Hepatocyte (in vitro differentiated cells): ENCODE measurements around the gene SIRT7. TPM values are rescaled to one million over a fixed set of nuclear protein-coding genes. Genes with fewer than 3 reads are reported as not detected.

ENCODE experiments used
- DNase-seq: peaks from one replicate; pipeline ENCODE4 v3.0.0-alpha.2; 2016; ENCODE audit warnings: low spot score
- H2AFZ ChIP-seq: fragments of 200-600 bp; sonication (generic); 2 replicates; pipeline ENCODE4 v1.6.0; 2016; ENCODE audit warnings: antibody characterized with exemption, mild to moderate bottlenecking
- H3K27ac ChIP-seq: fragments of 200-600 bp; sonication (generic); 2 replicates; pipeline ENCODE4 v1.5.1; 2016; ENCODE audit warnings: mild to moderate bottlenecking
- H3K27me3 ChIP-seq: fragments of 200-600 bp; sonication (generic); 2 replicates; pipeline ENCODE4 v1.6.1; 2016
- H3K36me3 ChIP-seq: fragments of 200-600 bp; sonication (generic); replicated peaks from 2 replicates; pipeline ENCODE4 v1.5.1; 2016; ENCODE audit warnings: low read depth; ENCODE audit not compliant: insufficient read depth
- H3K4me1 ChIP-seq: fragments of 200-600 bp; sonication (generic); 2 replicates; pipeline ENCODE4 v1.5.1; 2016; ENCODE audit warnings: mild to moderate bottlenecking, moderate library complexity; ENCODE audit not compliant: insufficient read depth
- H3K4me2 ChIP-seq: fragments of 200-600 bp; sonication (generic); 2 replicates; pipeline ENCODE4 v1.6.0; 2016
- H3K4me3 ChIP-seq: fragments of 200-600 bp; sonication (generic); 2 replicates; pipeline ENCODE4 v1.5.1; 2016; ENCODE audit warnings: mild to moderate bottlenecking
- H3K79me2 ChIP-seq: fragments of 200-600 bp; sonication (generic); 2 replicates; pipeline ENCODE4 v1.6.0; 2017; ENCODE audit warnings: mild to moderate bottlenecking
- H3K9me2 ChIP-seq: fragments of 200-600 bp; sonication (generic); replicated peaks from 2 replicates; pipeline ENCODE4 v1.6.0; 2017; ENCODE audit warnings: mild to moderate bottlenecking; ENCODE audit not compliant: insufficient read depth
- H3K9me3 ChIP-seq: fragments of 200-600 bp; sonication (generic); 2 replicates; pipeline ENCODE4 v1.5.1; 2016; ENCODE audit warnings: low read depth, mild to moderate bottlenecking
- H4K20me1 ChIP-seq: fragments of 200-600 bp; sonication (generic); 2 replicates; pipeline ENCODE4 v1.6.0; 2016; ENCODE audit warnings: mild to moderate bottlenecking; ENCODE audit not compliant: insufficient read depth, poor library complexity, severe bottlenecking
- EZH2 ChIP-seq: fragments of 200-600 bp; sonication (generic); IDR thresholded peaks from 2 replicates; pipeline ENCODE4 v1.6.1; 2016; ENCODE audit warnings: antibody characterized with exemption, mild to moderate bottlenecking, borderline replicate concordance
- EZH2phosphoT487 ChIP-seq: fragments of 200-600 bp; sonication (generic); IDR thresholded peaks from one replicate; pipeline ENCODE4 v1.6.1; 2018; ENCODE audit warnings: antibody characterized with exemption, mild to moderate bottlenecking, low read depth, moderate library complexity; ENCODE audit not compliant: unreplicated experiment, severe bottlenecking
- WGBS: methylation state at CpG from one replicate; pipeline ENCODE4 v1.1.6; 2016; ENCODE audit warnings: low lambda C conversion rate; ENCODE audit errors: missing lambda C conversion rate; 5-methylcytosine and 5-hydroxymethylcytosine counted together
- polyA plus RNA-seq: library from polyadenylated mRNA; unstranded; fragments of >200 nt; fragmentation: Nextera tagmentation; extraction: Ambion mirVana; gene quantifications from 2 replicates; pipeline ENCODE4 v1.2.1, GENCODE V29; 2016
- total RNA-seq: library from RNA; depleted of rRNA; stranded (reverse); fragments of >200 nt; gene quantifications from 2 replicates; pipeline ENCODE4 v1.2.3, GENCODE V29; 2014
- TF ChIP-seq, protein P1 (sequence below): fragments of 200-600 bp; sonication (generic); IDR thresholded peaks from 2 replicates; pipeline ENCODE4 v1.5.1; 2016; ENCODE audit warnings: antibody characterized with exemption, mild to moderate bottlenecking; ENCODE audit not compliant: poor library complexity

SIRT7 gene
- total and polyA plus RNA-seq, 2 experiments from 2014 or later, result 16.5 to 35.2 TPM

GRCh38 chr17:81888105-81888987 is 29.6 kb downstream of the SIRT7 start:
- H3K4me2 ChIP-seq, result no peak overlapping the region
- H3K4me3 ChIP-seq, result no peak overlapping the region
- no peaks in the 10 kb centered on the region for H3K9me3 ChIP-seq
- H3K79me2 ChIP-seq, result peaks cover 53% of the 10 kb centered on the region
- H2AFZ ChIP-seq, result no peak overlapping the region
- 97% methylated on average over 41 of the region's 44 CpGs for WGBS
- no peaks in the 10 kb centered on the region for H3K36me3 ChIP-seq
- no peak overlapping the region for H3K27ac ChIP-seq
- H3K27me3 ChIP-seq, result no peaks in the 10 kb centered on the region
- H3K4me1 ChIP-seq, result peaks cover 6% of the 10 kb centered on the region
- no peaks in the 10 kb centered on the region for H3K9me2 ChIP-seq
- DNase-seq, result no peak
- TF ChIP-seq, protein P1, sequence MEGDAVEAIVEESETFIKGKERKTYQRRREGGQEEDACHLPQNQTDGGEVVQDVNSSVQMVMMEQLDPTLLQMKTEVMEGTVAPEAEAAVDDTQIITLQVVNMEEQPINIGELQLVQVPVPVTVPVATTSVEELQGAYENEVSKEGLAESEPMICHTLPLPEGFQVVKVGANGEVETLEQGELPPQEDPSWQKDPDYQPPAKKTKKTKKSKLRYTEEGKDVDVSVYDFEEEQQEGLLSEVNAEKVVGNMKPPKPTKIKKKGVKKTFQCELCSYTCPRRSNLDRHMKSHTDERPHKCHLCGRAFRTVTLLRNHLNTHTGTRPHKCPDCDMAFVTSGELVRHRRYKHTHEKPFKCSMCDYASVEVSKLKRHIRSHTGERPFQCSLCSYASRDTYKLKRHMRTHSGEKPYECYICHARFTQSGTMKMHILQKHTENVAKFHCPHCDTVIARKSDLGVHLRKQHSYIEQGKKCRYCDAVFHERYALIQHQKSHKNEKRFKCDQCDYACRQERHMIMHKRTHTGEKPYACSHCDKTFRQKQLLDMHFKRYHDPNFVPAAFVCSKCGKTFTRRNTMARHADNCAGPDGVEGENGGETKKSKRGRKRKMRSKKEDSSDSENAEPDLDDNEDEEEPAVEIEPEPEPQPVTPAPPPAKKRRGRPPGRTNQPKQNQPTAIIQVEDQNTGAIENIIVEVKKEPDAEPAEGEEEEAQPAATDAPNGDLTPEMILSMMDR, result no peak
- TF ChIP-seq EZH2phosphoT487 (no peak), EZH2 (no peak)
- no peaks in the 10 kb centered on the region for H4K20me1 ChIP-seq

- H3K9me2 ChIP-seq, result no peaks in the 10 kb centered on the region
- DNase-seq, result no peak
- peaks cover 6% of the 10 kb centered on the region for H3K4me1 ChIP-seq
- H3K36me3 ChIP-seq, result no peaks in the 10 kb centered on the region
- H2AFZ ChIP-seq, result no peak overlapping the region
- no peak overlapping the region for H3K4me3 ChIP-seq
- no peaks in the 10 kb centered on the region for H4K20me1 ChIP-seq
- no peak overlapping the region for H3K4me2 ChIP-seq
- peaks cover 39% of the 10 kb centered on the region for H3K79me2 ChIP-seq
- 94% methylated on average over 11 of the region's 11 CpGs for WGBS
- TF ChIP-seq, protein P1, result no peak
- TF ChIP-seq EZH2phosphoT487, result no peak
- TF ChIP-seq EZH2, result no peak
- no peaks in the 10 kb centered on the region for H3K27me3 ChIP-seq
- H3K9me3 ChIP-seq, result no peaks in the 10 kb centered on the region
- no peak overlapping the region for H3K27ac ChIP-seq
Observed at GRCh38 chr17:81885869-81886548, 32.0 kb downstream of the SIRT7 start.

DNA sequence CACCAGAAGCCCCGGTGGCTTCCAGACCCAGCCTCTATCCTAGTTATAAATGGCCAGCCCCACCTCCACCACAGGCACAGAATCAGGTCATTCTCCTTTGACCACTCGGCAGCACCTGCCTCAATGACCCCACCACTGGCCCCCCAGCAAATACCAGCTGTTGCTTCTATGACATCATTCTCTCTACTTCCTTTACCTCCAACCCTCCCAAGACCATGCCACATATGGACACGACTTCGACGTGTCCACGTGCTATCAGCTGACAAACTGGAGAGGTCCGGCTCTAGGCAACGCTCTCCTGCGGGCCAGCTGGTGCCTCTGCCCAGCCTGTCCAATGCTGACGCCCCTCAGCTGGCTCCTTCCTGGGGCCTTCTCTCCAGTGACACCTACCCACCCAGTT is 32.5 kb downstream of the SIRT7 start:
- H3K9me2 ChIP-seq, result no peaks in the 10 kb centered on the region
- TF ChIP-seq, protein P1, result no peak
- TF ChIP-seq EZH2 (no peak), EZH2phosphoT487 (no peak)
- 94% methylated on average over 10 of the region's 10 CpGs for WGBS
- peaks cover 6% of the 10 kb centered on the region for H3K4me1 ChIP-seq
- no peaks in the 10 kb centered on the region for H3K27me3 ChIP-seq
- no peak overlapping the region for H3K4me3 ChIP-seq
- H2AFZ ChIP-seq, result no peak overlapping the region
- H3K9me3 ChIP-seq, result no peaks in the 10 kb centered on the region
- H3K36me3 ChIP-seq, result no peaks in the 10 kb centered on the region
- no peaks in the 10 kb centered on the region for H4K20me1 ChIP-seq
- no peak overlapping the region for H3K4me2 ChIP-seq
- H3K27ac ChIP-seq, result no peak overlapping the region
- H3K79me2 ChIP-seq, result peaks cover 33% of the 10 kb centered on the region
- no peak for DNase-seq
